Measurements from ENCODE around the gene PTOV1.

DNA sequence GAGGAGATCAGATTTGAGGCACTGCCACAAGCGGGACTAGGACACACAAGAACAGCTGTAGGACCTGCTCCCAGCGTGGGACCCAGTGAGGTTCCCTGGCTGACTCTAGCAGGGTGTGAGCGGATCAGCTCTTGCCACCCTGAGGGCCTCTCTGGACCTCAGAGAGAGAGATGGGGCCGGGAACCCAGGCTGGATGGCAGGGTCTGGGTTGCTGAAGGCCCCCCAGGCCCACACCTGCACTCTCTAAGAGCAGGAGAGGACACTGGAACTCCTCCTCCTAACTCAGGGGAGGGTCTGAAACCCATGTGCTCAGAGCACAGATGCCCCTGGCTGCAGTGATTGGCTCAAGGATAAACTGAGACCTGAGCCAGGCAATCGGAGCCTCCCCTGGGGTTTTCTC is 59.2 kb downstream of the PTOV1 start:
- TF ChIP-seq CTCF (IDR thresholded peaks at IDR 0.05; ENCODE audit: low read length) (no peak), EZH2 (IDR thresholded peaks at IDR 0.05; ENCODE audit: borderline replicate concordance, low read length) (no peak)

All from OCI-LY1 (cell line).